Measurements from ENCODE around the gene OR2T29.
"Not testable (repeated sequence)": the region's sequence is repeated elsewhere in the genome, so short reads cannot be mapped to it uniquely, and the experiment has no call there.

Gene OR2T29

DNA sequence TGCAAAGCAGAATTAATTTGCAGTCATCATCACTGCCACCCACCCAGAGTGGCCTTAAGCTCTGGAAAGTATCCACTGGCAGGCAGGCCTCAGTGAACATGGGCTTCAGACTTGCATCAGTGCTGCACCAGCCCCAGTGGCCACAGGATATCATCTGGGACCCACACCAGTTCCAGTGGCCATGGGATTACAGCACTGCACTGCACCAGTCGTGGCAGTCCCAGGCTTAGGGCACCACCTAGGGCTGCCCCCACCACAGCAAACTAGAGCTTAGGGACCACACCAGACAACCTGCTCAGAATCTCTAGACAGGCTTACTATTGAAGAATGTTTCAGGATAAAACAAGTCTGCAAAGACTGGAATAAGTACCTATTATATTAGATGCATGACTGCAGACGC, 15.2 kb downstream of the OR2T29 start:
- not testable (repeated sequence) for FAIRE-seq; DNase-seq (ENCODE audit: insufficient read length, low spot score)

DNA sequence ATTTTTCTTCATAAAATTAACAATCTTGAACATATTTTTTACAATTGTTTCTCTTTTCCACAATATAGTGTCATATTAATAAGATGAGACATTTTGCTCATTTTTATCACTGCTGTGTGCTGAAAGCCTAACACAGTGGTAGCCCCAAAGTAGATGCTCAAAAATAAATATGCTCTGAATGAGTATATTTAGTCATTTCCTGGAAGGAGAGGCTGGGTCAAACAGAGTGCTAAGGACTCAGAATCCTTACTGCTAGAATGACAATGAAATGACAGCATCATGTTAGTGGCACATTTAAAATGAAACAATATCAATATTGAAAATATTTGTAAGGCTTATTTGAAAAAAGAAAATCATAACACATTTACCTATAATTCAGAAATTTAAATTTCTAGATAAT, 25.1 kb downstream of the OR2T29 start:
- not testable (repeated sequence) for FAIRE-seq

GRCh38 chr1:248521856-248522255, 40.7 kb downstream of the OR2T29 start:
- DNase-seq (ENCODE audit: insufficient read length, low spot score): no peak
- no peak for TF ChIP-seq POLR2A (IDR thresholded peaks at IDR 0.05; ENCODE audit: low read depth, low read length)
- FAIRE-seq: no peak

More for the DNA sequence above, 25.1 kb downstream of the OR2T29 start:
- DNase-seq (ENCODE audit: insufficient read length, low spot score): not testable (repeated sequence)

DNA sequence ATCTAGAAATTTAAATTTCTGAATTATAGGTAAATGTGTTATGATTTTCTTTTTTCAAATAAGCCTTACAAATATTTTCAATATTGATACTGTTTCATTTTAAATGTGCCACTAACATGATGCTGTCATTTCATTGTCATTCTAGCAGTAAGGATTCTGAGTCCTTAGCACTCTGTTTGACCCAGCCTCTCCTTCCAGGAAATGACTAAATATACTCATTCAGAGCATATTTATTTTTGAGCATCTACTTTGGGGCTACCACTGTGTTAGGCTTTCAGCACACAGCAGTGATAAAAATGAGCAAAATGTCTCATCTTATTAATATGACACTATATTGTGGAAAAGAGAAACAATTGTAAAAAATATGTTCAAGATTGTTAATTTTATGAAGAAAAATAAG, 52.4 kb downstream of the OR2T29 start:
- DNase-seq (ENCODE audit: insufficient read length, low spot score); FAIRE-seq: not testable (repeated sequence)

- not testable (repeated sequence) for FAIRE-seq; DNase-seq (ENCODE audit: insufficient read length, low spot score)
These were observed 54.8 kb downstream of the OR2T29 start, which contains the start of gene OR2G6 for GRCh38 chr1:248507773-248508172. OR2G6 (plus strand) TSS chr1:248508073; CDS start chr1:248521647, 13,574 bp downstream.

Measured in H54 (cell line).